GM23338 (cell line): Measurements from ENCODE around the gene GRAMD1A. TPM values are rescaled to one million over a fixed set of nuclear protein-coding genes. Genes with fewer than 3 reads are reported as not detected.

Experiments
- ATAC-seq: fragments of 200-7000 bp; cut with Tn5 transposase; 3 replicates; pipeline ENCODE4 v1.9.1; 2020
- DNase-seq: peaks from one replicate; pipeline ENCODE4 v3.0.0-alpha.2; 2015; ENCODE audit warnings: low spot score
- H2AFZ ChIP-seq: fragments of 200-600 bp; sonication (generic); 2 replicates; pipeline ENCODE4 v1.8.0; 2016; ENCODE audit warnings: antibody characterized with exemption, mild to moderate bottlenecking, moderate library complexity
- H3F3A ChIP-seq: fragments of 200-600 bp; sonication (generic); replicated peaks from 2 replicates; pipeline ENCODE4 v1.8.0; 2017; ENCODE audit warnings: antibody characterized with exemption, mixed run types, low read depth
- H3K27ac ChIP-seq: fragments of 200-600 bp; sonication (generic); 2 replicates; pipeline ENCODE4 v1.6.1; 2016; ENCODE audit warnings: low read depth
- H3K27me3 ChIP-seq: fragments of 200-600 bp; sonication (generic); 2 replicates; pipeline ENCODE4 v1.8.0; 2016; ENCODE audit warnings: mild to moderate bottlenecking, mixed run types, moderate library complexity; ENCODE audit not compliant: insufficient read depth
- H3K36me3 ChIP-seq: fragments of 200-600 bp; sonication (generic); 2 replicates; pipeline ENCODE4 v1.8.0; 2016; ENCODE audit warnings: mild to moderate bottlenecking; ENCODE audit not compliant: insufficient read depth
- H3K4me1 ChIP-seq: fragments of 200-600 bp; sonication (generic); 2 replicates; pipeline ENCODE4 v1.8.0; 2016; ENCODE audit warnings: mild to moderate bottlenecking, moderate library complexity; ENCODE audit not compliant: insufficient read depth
- H3K4me2 ChIP-seq: fragments of 200-600 bp; sonication (generic); 2 replicates; pipeline ENCODE4 v1.7.1; 2017; ENCODE audit warnings: mixed run types
- H3K4me3 ChIP-seq: fragments of 200-600 bp; sonication (generic); 2 replicates; pipeline ENCODE4 v1.6.1; 2016; ENCODE audit warnings: mixed run types
- H3K79me2 ChIP-seq: fragments of 200-600 bp; sonication (generic); replicated peaks from 2 replicates; pipeline ENCODE4 v1.8.0; 2017; ENCODE audit warnings: mild to moderate bottlenecking; ENCODE audit not compliant: insufficient read depth
- H3K9me2 ChIP-seq: fragments of 200-600 bp; sonication (generic); 2 replicates; pipeline ENCODE4 v1.8.0; 2017; ENCODE audit not compliant: insufficient read depth
- H4K20me1 ChIP-seq: fragments of 200-600 bp; sonication (generic); replicated peaks from 2 replicates; pipeline ENCODE4 v1.8.0; 2017; ENCODE audit warnings: mild to moderate bottlenecking; ENCODE audit not compliant: insufficient read depth
- H3K27ac Mint-ChIP-seq: 2 replicates; pipeline ENCODE4 v1.8.0; 2020; ENCODE audit warnings: inconsistent platforms, mild to moderate bottlenecking, moderate library complexity, mixed read lengths
- H3K27me3 Mint-ChIP-seq: 3 replicates; pipeline ENCODE4 v1.8.0; 2022; ENCODE audit warnings: low read depth, mild to moderate bottlenecking, moderate library complexity, mixed read lengths, inconsistent platforms; ENCODE audit not compliant: insufficient read depth, poor library complexity
- H3K36me3 Mint-ChIP-seq: 3 replicates; pipeline ENCODE4 v1.8.0; 2021; ENCODE audit warnings: low read depth, mild to moderate bottlenecking, inconsistent platforms, moderate library complexity, mixed read lengths
- H3K4me1 Mint-ChIP-seq: 3 replicates; pipeline ENCODE4 v1.8.0; 2020; ENCODE audit warnings: mild to moderate bottlenecking, inconsistent platforms, mixed read lengths
- H3K4me3 Mint-ChIP-seq: 3 replicates; pipeline ENCODE4 v1.8.0; 2021; ENCODE audit warnings: moderate library complexity, mild to moderate bottlenecking, inconsistent platforms, mixed read lengths
- H3K9me3 Mint-ChIP-seq: 3 replicates; pipeline ENCODE4 v1.8.0; 2020; ENCODE audit warnings: moderate library complexity, mild to moderate bottlenecking, inconsistent platforms, mixed read lengths
- CREB1 ChIP-seq: fragments of 250-450 bp; sonication (Bioruptor Pico); IDR thresholded peaks from 2 replicates; pipeline ENCODE4 v1.5.0; 2020; ENCODE audit warnings: low read depth, mild to moderate bottlenecking, moderate library complexity
- EZH2 ChIP-seq: fragments of 200-600 bp; sonication (generic); IDR thresholded peaks from one replicate; pipeline ENCODE4 v1.8.0; 2017; ENCODE audit warnings: antibody characterized with exemption, mild to moderate bottlenecking, low read depth; ENCODE audit not compliant: unreplicated experiment
- EZH2phosphoT487 ChIP-seq: fragments of 200-600 bp; sonication (generic); IDR thresholded peaks from one replicate; pipeline ENCODE4 v1.8.1; 2018; ENCODE audit warnings: antibody characterized with exemption; ENCODE audit not compliant: unreplicated experiment
- JUNB ChIP-seq: IDR thresholded peaks from one replicate; pipeline ENCODE4 v1.6.1; 2016; ENCODE audit warnings: antibody characterized with exemption; ENCODE audit not compliant: unreplicated experiment
- NANOG ChIP-seq: IDR thresholded peaks from 2 replicates; pipeline ENCODE4 v1.6.1; 2016; ENCODE audit warnings: antibody characterized with exemption, borderline replicate concordance
- POLR2AphosphoS5 ChIP-seq: IDR thresholded peaks from 2 replicates; pipeline ENCODE4 v1.6.1; 2016; ENCODE audit warnings: antibody characterized with exemption, low read depth
- REST ChIP-seq: IDR thresholded peaks from one replicate; pipeline ENCODE4 v1.6.1; 2018; ENCODE audit warnings: antibody characterized with exemption; ENCODE audit not compliant: unreplicated experiment
- STAT1 ChIP-seq: IDR thresholded peaks from one replicate; pipeline ENCODE4 v1.6.1; 2016; ENCODE audit warnings: antibody characterized with exemption; ENCODE audit not compliant: unreplicated experiment
- ZNF114 ChIP-seq: fragments of 250-450 bp; sonication (Bioruptor Pico); IDR thresholded peaks from 2 replicates; pipeline ENCODE4 v1.5.0; 2020; ENCODE audit warnings: mild to moderate bottlenecking, moderate library complexity
- ZNF331 ChIP-seq: fragments of 250-450 bp; sonication (Bioruptor Pico); IDR thresholded peaks from 2 replicates; pipeline ENCODE4 v1.5.0; 2020; ENCODE audit warnings: low read depth, mild to moderate bottlenecking, moderate library complexity
- long read RNA-seq: library from polyadenylated mRNA; unstranded; transcript quantifications from one replicate; pipeline ENCODE4 v2.0.0, GENCODE V29; 2020; ENCODE audit not compliant: unreplicated experiment
- polyA plus RNA-seq: library from polyadenylated mRNA; unstranded; fragments of >200 nt; fragmentation: Nextera tagmentation; extraction: Ambion mirVana; gene quantifications from 2 replicates; pipeline ENCODE4 v1.2.1, GENCODE V29; 2016
- total RNA-seq: library from RNA; depleted of rRNA; stranded (reverse); fragments of >200 nt; shearing (Covaris generic); gene quantifications from 2 replicates; pipeline ENCODE4 v1.2.3, GENCODE V29; 2014; rRNA removed
- TF ChIP-seq, protein P1 (sequence below): fragments of 250-450 bp; sonication (Bioruptor Pico); IDR thresholded peaks from 2 replicates; pipeline ENCODE4 v1.5.0; 2020; ENCODE audit warnings: mild to moderate bottlenecking, moderate library complexity
- TF ChIP-seq, protein P2 (sequence below): IDR thresholded peaks from 2 replicates; pipeline ENCODE4 v1.6.1; 2016; ENCODE audit warnings: antibody characterized with exemption
- TF ChIP-seq, protein P3 (sequence below), 2 experiments: fragments of 200-600 bp in 1 of 2; sonication (generic) in 1 of 2; conservative IDR thresholded peaks; 2 replicates each; pipeline versions ENCODE4 v1.5.1 to v1.6.1; 2016 to 2017; ENCODE audit warnings: antibody characterized with exemption in 2 of 2, low read depth in 2 of 2, mild to moderate bottlenecking in 2 of 2, moderate library complexity in 1 of 2

The GRAMD1A gene
- total RNA-seq (141 and 174 TPM in 2 replicates), polyA plus RNA-seq (122 and 125 TPM in 2 replicates)
- long read RNA-seq, partial matches to known transcripts: 14 of 69 reads
- long read RNA-seq, other reads (novel, unspliced or antisense): 52 of 69 reads

DNA sequence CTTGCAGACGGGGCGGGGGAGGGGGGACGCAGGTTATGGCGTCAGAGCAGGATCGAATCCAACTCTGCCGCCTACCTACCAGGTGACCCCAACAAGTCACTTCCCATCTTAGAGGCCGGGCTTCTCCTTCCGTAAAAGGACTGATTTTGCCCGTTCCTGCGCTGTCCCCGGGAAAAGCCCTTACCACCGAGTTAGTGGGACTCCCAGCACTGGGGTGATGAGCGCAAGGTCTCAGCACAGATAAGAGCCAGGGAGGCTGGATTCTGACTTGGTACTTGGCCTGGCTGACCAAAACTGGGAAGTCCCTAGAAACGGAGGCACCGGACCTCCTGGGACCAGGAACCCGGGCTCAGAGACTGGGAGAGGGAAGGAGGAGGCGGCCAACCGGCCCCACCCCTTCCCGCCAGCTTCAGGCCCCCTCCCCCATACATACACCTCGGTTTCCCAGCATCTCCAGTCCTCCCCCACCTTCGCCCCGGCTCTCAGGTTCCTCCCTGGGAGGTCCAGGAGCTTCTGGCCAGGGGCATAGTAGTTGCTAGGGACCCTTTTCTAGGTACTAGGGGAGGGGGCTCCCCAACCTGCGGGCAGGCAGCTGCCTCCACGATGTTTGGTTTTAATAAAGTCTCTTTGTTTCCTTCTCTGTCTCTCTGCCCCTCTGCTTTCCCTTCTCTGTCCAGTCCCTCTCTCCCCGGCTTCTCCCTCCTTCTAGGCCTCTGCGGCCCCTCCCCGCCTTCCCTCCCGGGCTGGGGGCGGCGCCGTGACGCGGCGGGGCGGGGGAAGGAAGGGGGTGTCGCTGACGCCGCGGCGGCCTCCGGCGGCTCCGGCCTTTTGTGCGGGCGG, at the start of gene GRAMD1A:
Gene GRAMD1A (plus strand): TSS at position 826 of the 840 bp plus-strand sequence. CDS start 156 bp downstream, outside the sequence.
- Histone ChIP-seq H3K79me2 (peaks cover 43% of the 10 kb centered on the region), H3F3A (peaks cover 19% of the 10 kb centered on the region), H4K20me1 (peaks cover 26% of the 10 kb centered on the region), H3K36me3 (0 out of 2 replicates have a peak, but pooled peaks cover 6% of the 10 kb centered on the region), H3K4me2 (peak within 1 kb of the TSS; percentile 99), H3K27me3 (no peaks in the 10 kb centered on the region), H2AFZ (no peak within 1 kb of the TSS; the same call in 1 of the 2 replicates), H3K4me3 (peak within 1 kb of the TSS; percentile 90), H3K9me2 (no peaks in the 10 kb centered on the region), H3K27ac (peak within 1 kb of the TSS; percentile 100), H3K4me1 (peaks cover 57% of the 10 kb centered on the region)
- peaks cover 48% of the 10 kb centered on the region for H3K4me1 Mint-ChIP-seq
- H3K27ac Mint-ChIP-seq: peak within 1 kb of the TSS; percentile 96
- H3K4me3 Mint-ChIP-seq: peak within 1 kb of the TSS; percentile 96
- DNase-seq (peak; percentile 90), ATAC-seq (peak; percentile 59)
- H3K27me3 Mint-ChIP-seq: peaks cover 27% of the 10 kb centered on the region
- TF ChIP-seq, protein P1, sequence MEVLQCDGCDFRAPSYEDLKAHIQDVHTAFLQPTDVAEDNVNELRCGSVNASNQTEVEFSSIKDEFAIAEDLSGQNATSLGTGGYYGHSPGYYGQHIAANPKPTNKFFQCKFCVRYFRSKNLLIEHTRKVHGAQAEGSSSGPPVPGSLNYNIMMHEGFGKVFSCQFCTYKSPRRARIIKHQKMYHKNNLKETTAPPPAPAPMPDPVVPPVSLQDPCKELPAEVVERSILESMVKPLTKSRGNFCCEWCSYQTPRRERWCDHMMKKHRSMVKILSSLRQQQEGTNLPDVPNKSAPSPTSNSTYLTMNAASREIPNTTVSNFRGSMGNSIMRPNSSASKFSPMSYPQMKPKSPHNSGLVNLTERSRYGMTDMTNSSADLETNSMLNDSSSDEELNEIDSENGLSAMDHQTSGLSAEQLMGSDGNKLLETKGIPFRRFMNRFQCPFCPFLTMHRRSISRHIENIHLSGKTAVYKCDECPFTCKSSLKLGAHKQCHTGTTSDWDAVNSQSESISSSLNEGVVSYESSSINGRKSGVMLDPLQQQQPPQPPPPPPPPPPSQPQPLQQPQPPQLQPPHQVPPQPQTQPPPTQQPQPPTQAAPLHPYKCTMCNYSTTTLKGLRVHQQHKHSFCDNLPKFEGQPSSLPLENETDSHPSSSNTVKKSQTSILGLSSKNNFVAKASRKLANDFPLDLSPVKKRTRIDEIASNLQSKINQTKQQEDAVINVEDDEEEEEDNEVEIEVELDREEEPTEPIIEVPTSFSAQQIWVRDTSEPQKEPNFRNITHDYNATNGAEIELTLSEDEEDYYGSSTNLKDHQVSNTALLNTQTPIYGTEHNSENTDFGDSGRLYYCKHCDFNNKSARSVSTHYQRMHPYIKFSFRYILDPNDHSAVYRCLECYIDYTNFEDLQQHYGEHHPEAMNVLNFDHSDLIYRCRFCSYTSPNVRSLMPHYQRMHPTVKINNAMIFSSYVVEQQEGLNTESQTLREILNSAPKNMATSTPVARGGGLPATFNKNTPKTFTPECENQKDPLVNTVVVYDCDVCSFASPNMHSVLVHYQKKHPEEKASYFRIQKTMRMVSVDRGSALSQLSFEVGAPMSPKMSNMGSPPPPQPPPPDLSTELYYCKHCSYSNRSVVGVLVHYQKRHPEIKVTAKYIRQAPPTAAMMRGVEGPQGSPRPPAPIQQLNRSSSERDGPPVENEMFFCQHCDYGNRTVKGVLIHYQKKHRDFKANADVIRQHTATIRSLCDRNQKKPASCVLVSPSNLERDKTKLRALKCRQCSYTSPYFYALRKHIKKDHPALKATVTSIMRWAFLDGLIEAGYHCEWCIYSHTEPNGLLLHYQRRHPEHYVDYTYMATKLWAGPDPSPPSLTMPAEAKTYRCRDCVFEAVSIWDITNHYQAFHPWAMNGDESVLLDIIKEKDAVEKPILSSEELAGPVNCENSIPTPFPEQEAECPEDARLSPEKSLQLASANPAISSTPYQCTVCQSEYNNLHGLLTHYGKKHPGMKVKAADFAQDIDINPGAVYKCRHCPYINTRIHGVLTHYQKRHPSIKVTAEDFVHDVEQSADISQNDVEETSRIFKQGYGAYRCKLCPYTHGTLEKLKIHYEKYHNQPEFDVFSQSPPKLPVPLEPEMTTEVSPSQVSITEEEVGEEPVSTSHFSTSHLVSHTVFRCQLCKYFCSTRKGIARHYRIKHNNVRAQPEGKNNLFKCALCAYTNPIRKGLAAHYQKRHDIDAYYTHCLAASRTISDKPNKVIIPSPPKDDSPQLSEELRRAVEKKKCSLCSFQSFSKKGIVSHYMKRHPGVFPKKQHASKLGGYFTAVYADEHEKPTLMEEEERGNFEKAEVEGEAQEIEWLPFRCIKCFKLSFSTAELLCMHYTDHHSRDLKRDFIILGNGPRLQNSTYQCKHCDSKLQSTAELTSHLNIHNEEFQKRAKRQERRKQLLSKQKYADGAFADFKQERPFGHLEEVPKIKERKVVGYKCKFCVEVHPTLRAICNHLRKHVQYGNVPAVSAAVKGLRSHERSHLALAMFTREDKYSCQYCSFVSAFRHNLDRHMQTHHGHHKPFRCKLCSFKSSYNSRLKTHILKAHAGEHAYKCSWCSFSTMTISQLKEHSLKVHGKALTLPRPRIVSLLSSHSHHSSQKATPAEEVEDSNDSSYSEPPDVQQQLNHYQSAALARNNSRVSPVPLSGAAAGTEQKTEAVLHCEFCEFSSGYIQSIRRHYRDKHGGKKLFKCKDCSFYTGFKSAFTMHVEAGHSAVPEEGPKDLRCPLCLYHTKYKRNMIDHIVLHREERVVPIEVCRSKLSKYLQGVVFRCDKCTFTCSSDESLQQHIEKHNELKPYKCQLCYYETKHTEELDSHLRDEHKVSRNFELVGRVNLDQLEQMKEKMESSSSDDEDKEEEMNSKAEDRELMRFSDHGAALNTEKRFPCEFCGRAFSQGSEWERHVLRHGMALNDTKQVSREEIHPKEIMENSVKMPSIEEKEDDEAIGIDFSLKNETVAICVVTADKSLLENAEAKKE (CRISPR knock-in tag): no peak
- TF ChIP-seq JUNB: no peak
- TF ChIP-seq ZNF114 (CRISPR knock-in tag): no peak
- TF ChIP-seq, protein P2, sequence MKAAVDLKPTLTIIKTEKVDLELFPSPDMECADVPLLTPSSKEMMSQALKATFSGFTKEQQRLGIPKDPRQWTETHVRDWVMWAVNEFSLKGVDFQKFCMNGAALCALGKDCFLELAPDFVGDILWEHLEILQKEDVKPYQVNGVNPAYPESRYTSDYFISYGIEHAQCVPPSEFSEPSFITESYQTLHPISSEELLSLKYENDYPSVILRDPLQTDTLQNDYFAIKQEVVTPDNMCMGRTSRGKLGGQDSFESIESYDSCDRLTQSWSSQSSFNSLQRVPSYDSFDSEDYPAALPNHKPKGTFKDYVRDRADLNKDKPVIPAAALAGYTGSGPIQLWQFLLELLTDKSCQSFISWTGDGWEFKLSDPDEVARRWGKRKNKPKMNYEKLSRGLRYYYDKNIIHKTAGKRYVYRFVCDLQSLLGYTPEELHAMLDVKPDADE: no peak
- peak; percentile 87 for TF ChIP-seq CREB1 (CRISPR knock-in tag)
- TF ChIP-seq REST: no peak
- no peak for TF ChIP-seq EZH2phosphoT487
- TF ChIP-seq, protein P3, sequence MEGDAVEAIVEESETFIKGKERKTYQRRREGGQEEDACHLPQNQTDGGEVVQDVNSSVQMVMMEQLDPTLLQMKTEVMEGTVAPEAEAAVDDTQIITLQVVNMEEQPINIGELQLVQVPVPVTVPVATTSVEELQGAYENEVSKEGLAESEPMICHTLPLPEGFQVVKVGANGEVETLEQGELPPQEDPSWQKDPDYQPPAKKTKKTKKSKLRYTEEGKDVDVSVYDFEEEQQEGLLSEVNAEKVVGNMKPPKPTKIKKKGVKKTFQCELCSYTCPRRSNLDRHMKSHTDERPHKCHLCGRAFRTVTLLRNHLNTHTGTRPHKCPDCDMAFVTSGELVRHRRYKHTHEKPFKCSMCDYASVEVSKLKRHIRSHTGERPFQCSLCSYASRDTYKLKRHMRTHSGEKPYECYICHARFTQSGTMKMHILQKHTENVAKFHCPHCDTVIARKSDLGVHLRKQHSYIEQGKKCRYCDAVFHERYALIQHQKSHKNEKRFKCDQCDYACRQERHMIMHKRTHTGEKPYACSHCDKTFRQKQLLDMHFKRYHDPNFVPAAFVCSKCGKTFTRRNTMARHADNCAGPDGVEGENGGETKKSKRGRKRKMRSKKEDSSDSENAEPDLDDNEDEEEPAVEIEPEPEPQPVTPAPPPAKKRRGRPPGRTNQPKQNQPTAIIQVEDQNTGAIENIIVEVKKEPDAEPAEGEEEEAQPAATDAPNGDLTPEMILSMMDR (conservative IDR thresholded peaks at IDR 0.05; ENCODE audit: low read depth in 2 of 2): no peak
- TF ChIP-seq NANOG: no peak
- no peak for TF ChIP-seq ZNF331
- TF ChIP-seq POLR2AphosphoS5: peak; percentile 88
- no peak for TF ChIP-seq STAT1
- no peak for TF ChIP-seq EZH2
- H3K9me3 Mint-ChIP-seq: peaks cover 6% of the 10 kb centered on the region
- H3K36me3 Mint-ChIP-seq: peaks cover 37% of the 10 kb centered on the region
